GM23338 (cell line): ENCODE data around the gene PP2D1. TPM values are rescaled to one million over a fixed set of nuclear protein-coding genes. Genes with fewer than 3 reads are reported as not detected.

Source experiments
- ATAC-seq: fragments of 200-7000 bp; cut with Tn5 transposase; 3 replicates; pipeline ENCODE4 v1.9.1; 2020
- DNase-seq: peaks from one replicate; pipeline ENCODE4 v3.0.0-alpha.2; 2015; ENCODE audit warnings: low spot score
- H2AFZ ChIP-seq: fragments of 200-600 bp; sonication (generic); 2 replicates; pipeline ENCODE4 v1.8.0; 2016; ENCODE audit warnings: antibody characterized with exemption, mild to moderate bottlenecking, moderate library complexity
- H3F3A ChIP-seq: fragments of 200-600 bp; sonication (generic); replicated peaks from 2 replicates; pipeline ENCODE4 v1.8.0; 2017; ENCODE audit warnings: antibody characterized with exemption, mixed run types, low read depth
- H3K27ac ChIP-seq: fragments of 200-600 bp; sonication (generic); 2 replicates; pipeline ENCODE4 v1.6.1; 2016; ENCODE audit warnings: low read depth
- H3K27me3 ChIP-seq: fragments of 200-600 bp; sonication (generic); 2 replicates; pipeline ENCODE4 v1.8.0; 2016; ENCODE audit warnings: mild to moderate bottlenecking, mixed run types, moderate library complexity; ENCODE audit not compliant: insufficient read depth
- H3K36me3 ChIP-seq: fragments of 200-600 bp; sonication (generic); 2 replicates; pipeline ENCODE4 v1.8.0; 2016; ENCODE audit warnings: mild to moderate bottlenecking; ENCODE audit not compliant: insufficient read depth
- H3K4me1 ChIP-seq: fragments of 200-600 bp; sonication (generic); 2 replicates; pipeline ENCODE4 v1.8.0; 2016; ENCODE audit warnings: mild to moderate bottlenecking, moderate library complexity; ENCODE audit not compliant: insufficient read depth
- H3K4me2 ChIP-seq: fragments of 200-600 bp; sonication (generic); 2 replicates; pipeline ENCODE4 v1.7.1; 2017; ENCODE audit warnings: mixed run types
- H3K4me3 ChIP-seq: fragments of 200-600 bp; sonication (generic); 2 replicates; pipeline ENCODE4 v1.6.1; 2016; ENCODE audit warnings: mixed run types
- H3K79me2 ChIP-seq: fragments of 200-600 bp; sonication (generic); replicated peaks from 2 replicates; pipeline ENCODE4 v1.8.0; 2017; ENCODE audit warnings: mild to moderate bottlenecking; ENCODE audit not compliant: insufficient read depth
- H3K9me2 ChIP-seq: fragments of 200-600 bp; sonication (generic); 2 replicates; pipeline ENCODE4 v1.8.0; 2017; ENCODE audit not compliant: insufficient read depth
- H4K20me1 ChIP-seq: fragments of 200-600 bp; sonication (generic); replicated peaks from 2 replicates; pipeline ENCODE4 v1.8.0; 2017; ENCODE audit warnings: mild to moderate bottlenecking; ENCODE audit not compliant: insufficient read depth
- H3K27ac Mint-ChIP-seq: 2 replicates; pipeline ENCODE4 v1.8.0; 2020; ENCODE audit warnings: inconsistent platforms, mild to moderate bottlenecking, moderate library complexity, mixed read lengths
- H3K27me3 Mint-ChIP-seq: 3 replicates; pipeline ENCODE4 v1.8.0; 2022; ENCODE audit warnings: low read depth, mild to moderate bottlenecking, moderate library complexity, mixed read lengths, inconsistent platforms; ENCODE audit not compliant: insufficient read depth, poor library complexity
- H3K36me3 Mint-ChIP-seq: 3 replicates; pipeline ENCODE4 v1.8.0; 2021; ENCODE audit warnings: low read depth, mild to moderate bottlenecking, inconsistent platforms, moderate library complexity, mixed read lengths
- H3K4me1 Mint-ChIP-seq: 3 replicates; pipeline ENCODE4 v1.8.0; 2020; ENCODE audit warnings: mild to moderate bottlenecking, inconsistent platforms, mixed read lengths
- H3K4me3 Mint-ChIP-seq: 3 replicates; pipeline ENCODE4 v1.8.0; 2021; ENCODE audit warnings: moderate library complexity, mild to moderate bottlenecking, inconsistent platforms, mixed read lengths
- H3K9me3 Mint-ChIP-seq: 3 replicates; pipeline ENCODE4 v1.8.0; 2020; ENCODE audit warnings: moderate library complexity, mild to moderate bottlenecking, inconsistent platforms, mixed read lengths
- CREB1 ChIP-seq: fragments of 250-450 bp; sonication (Bioruptor Pico); IDR thresholded peaks from 2 replicates; pipeline ENCODE4 v1.5.0; 2020; ENCODE audit warnings: low read depth, mild to moderate bottlenecking, moderate library complexity
- EZH2 ChIP-seq: fragments of 200-600 bp; sonication (generic); IDR thresholded peaks from one replicate; pipeline ENCODE4 v1.8.0; 2017; ENCODE audit warnings: antibody characterized with exemption, mild to moderate bottlenecking, low read depth; ENCODE audit not compliant: unreplicated experiment
- EZH2phosphoT487 ChIP-seq: fragments of 200-600 bp; sonication (generic); IDR thresholded peaks from one replicate; pipeline ENCODE4 v1.8.1; 2018; ENCODE audit warnings: antibody characterized with exemption; ENCODE audit not compliant: unreplicated experiment
- JUNB ChIP-seq: IDR thresholded peaks from one replicate; pipeline ENCODE4 v1.6.1; 2016; ENCODE audit warnings: antibody characterized with exemption; ENCODE audit not compliant: unreplicated experiment
- NANOG ChIP-seq: IDR thresholded peaks from 2 replicates; pipeline ENCODE4 v1.6.1; 2016; ENCODE audit warnings: antibody characterized with exemption, borderline replicate concordance
- POLR2AphosphoS5 ChIP-seq: IDR thresholded peaks from 2 replicates; pipeline ENCODE4 v1.6.1; 2016; ENCODE audit warnings: antibody characterized with exemption, low read depth
- STAT1 ChIP-seq: IDR thresholded peaks from one replicate; pipeline ENCODE4 v1.6.1; 2016; ENCODE audit warnings: antibody characterized with exemption; ENCODE audit not compliant: unreplicated experiment
- ZNF114 ChIP-seq: fragments of 250-450 bp; sonication (Bioruptor Pico); IDR thresholded peaks from 2 replicates; pipeline ENCODE4 v1.5.0; 2020; ENCODE audit warnings: mild to moderate bottlenecking, moderate library complexity
- ZNF331 ChIP-seq: fragments of 250-450 bp; sonication (Bioruptor Pico); IDR thresholded peaks from 2 replicates; pipeline ENCODE4 v1.5.0; 2020; ENCODE audit warnings: low read depth, mild to moderate bottlenecking, moderate library complexity
- polyA plus RNA-seq: library from polyadenylated mRNA; unstranded; fragments of >200 nt; fragmentation: Nextera tagmentation; extraction: Ambion mirVana; gene quantifications from 2 replicates; pipeline ENCODE4 v1.2.1, GENCODE V29; 2016
- total RNA-seq: library from RNA; depleted of rRNA; stranded (reverse); fragments of >200 nt; shearing (Covaris generic); gene quantifications from 2 replicates; pipeline ENCODE4 v1.2.3, GENCODE V29; 2014
- TF ChIP-seq, protein P1 (sequence below), 2 experiments: fragments of 200-600 bp in 1 of 2; sonication (generic) in 1 of 2; conservative IDR thresholded peaks; 2 replicates each; pipeline versions ENCODE4 v1.5.1 to v1.6.1; 2016 to 2017; ENCODE audit warnings: antibody characterized with exemption in 2 of 2, low read depth in 2 of 2, mild to moderate bottlenecking in 2 of 2, moderate library complexity in 1 of 2
- TF ChIP-seq, protein P2 (sequence below): IDR thresholded peaks from one replicate; pipeline ENCODE4 v1.6.1; 2018; ENCODE audit warnings: antibody characterized with exemption; ENCODE audit not compliant: unreplicated experiment
- TF ChIP-seq, protein P3 (sequence below): fragments of 250-450 bp; sonication (Bioruptor Pico); IDR thresholded peaks from 2 replicates; pipeline ENCODE4 v1.5.0; 2020; ENCODE audit warnings: mild to moderate bottlenecking, moderate library complexity
- TF ChIP-seq, protein P4 (sequence below): IDR thresholded peaks from 2 replicates; pipeline ENCODE4 v1.6.1; 2016; ENCODE audit warnings: antibody characterized with exemption

The PP2D1 gene
- total and polyA plus RNA-seq, 2 experiments from 2014 or later, result 0.40 TPM; not detected in 1

DNA sequence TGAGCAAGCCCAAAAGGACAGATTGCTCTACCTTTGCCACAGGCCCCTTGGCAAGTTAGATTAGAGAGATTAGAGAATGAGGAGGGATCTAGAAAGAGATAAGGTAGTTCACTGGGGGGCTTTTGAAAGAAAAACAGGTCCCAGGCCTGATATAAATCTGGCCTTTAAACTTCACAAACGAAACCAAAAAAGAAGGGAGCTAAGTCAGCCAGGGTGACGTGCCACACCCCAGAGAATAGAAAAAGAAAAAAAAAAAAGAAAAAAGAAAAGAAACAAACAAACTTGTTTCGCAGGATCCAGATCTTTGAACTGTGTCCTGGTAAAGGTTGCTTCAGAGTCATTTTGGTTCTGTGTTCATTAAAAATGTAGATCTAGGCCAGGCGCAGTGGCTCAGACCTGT lies 31.8 kb upstream of the PP2D1 start:
- Histone ChIP-seq H2AFZ (no peak overlapping the region), H4K20me1 (no peaks in the 10 kb centered on the region; the same call in 1 of the 2 replicates), H3K27me3 (peaks cover 22% of the 10 kb centered on the region), H3K36me3 (no peaks in the 10 kb centered on the region), H3K79me2 (no peaks in the 10 kb centered on the region), H3K4me2 (no peak overlapping the region), H3K27ac (no peak overlapping the region), H3K4me1 (peaks cover 8% of the 10 kb centered on the region), H3K4me3 (no peak overlapping the region), H3K9me2 (no peaks in the 10 kb centered on the region), H3F3A (peaks cover 8% of the 10 kb centered on the region)
- no peak overlapping the region for H3K27ac Mint-ChIP-seq
- ATAC-seq (no peak), DNase-seq (no peak)
- H3K9me3 Mint-ChIP-seq, result no peaks in the 10 kb centered on the region; the same call in 2 of the 3 replicates
- H3K36me3 Mint-ChIP-seq, result no peaks in the 10 kb centered on the region; the same call in 2 of the 3 replicates
- H3K27me3 Mint-ChIP-seq, result peaks cover 17% of the 10 kb centered on the region
- TF ChIP-seq NANOG, result no peak
- TF ChIP-seq JUNB, result no peak
- TF ChIP-seq, protein P1, sequence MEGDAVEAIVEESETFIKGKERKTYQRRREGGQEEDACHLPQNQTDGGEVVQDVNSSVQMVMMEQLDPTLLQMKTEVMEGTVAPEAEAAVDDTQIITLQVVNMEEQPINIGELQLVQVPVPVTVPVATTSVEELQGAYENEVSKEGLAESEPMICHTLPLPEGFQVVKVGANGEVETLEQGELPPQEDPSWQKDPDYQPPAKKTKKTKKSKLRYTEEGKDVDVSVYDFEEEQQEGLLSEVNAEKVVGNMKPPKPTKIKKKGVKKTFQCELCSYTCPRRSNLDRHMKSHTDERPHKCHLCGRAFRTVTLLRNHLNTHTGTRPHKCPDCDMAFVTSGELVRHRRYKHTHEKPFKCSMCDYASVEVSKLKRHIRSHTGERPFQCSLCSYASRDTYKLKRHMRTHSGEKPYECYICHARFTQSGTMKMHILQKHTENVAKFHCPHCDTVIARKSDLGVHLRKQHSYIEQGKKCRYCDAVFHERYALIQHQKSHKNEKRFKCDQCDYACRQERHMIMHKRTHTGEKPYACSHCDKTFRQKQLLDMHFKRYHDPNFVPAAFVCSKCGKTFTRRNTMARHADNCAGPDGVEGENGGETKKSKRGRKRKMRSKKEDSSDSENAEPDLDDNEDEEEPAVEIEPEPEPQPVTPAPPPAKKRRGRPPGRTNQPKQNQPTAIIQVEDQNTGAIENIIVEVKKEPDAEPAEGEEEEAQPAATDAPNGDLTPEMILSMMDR (conservative IDR thresholded peaks at IDR 0.05; ENCODE audit: low read depth in 2 of 2), result no peak
- no peak for TF ChIP-seq STAT1
- TF ChIP-seq ZNF331 (CRISPR knock-in tag), result no peak
- TF ChIP-seq POLR2AphosphoS5, result no peak
- TF ChIP-seq EZH2phosphoT487, result no peak
- no peak for TF ChIP-seq EZH2
- TF ChIP-seq, protein P2, sequence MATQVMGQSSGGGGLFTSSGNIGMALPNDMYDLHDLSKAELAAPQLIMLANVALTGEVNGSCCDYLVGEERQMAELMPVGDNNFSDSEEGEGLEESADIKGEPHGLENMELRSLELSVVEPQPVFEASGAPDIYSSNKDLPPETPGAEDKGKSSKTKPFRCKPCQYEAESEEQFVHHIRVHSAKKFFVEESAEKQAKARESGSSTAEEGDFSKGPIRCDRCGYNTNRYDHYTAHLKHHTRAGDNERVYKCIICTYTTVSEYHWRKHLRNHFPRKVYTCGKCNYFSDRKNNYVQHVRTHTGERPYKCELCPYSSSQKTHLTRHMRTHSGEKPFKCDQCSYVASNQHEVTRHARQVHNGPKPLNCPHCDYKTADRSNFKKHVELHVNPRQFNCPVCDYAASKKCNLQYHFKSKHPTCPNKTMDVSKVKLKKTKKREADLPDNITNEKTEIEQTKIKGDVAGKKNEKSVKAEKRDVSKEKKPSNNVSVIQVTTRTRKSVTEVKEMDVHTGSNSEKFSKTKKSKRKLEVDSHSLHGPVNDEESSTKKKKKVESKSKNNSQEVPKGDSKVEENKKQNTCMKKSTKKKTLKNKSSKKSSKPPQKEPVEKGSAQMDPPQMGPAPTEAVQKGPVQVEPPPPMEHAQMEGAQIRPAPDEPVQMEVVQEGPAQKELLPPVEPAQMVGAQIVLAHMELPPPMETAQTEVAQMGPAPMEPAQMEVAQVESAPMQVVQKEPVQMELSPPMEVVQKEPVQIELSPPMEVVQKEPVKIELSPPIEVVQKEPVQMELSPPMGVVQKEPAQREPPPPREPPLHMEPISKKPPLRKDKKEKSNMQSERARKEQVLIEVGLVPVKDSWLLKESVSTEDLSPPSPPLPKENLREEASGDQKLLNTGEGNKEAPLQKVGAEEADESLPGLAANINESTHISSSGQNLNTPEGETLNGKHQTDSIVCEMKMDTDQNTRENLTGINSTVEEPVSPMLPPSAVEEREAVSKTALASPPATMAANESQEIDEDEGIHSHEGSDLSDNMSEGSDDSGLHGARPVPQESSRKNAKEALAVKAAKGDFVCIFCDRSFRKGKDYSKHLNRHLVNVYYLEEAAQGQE, result no peak
- TF ChIP-seq CREB1 (CRISPR knock-in tag), result no peak
- TF ChIP-seq, protein P3, sequence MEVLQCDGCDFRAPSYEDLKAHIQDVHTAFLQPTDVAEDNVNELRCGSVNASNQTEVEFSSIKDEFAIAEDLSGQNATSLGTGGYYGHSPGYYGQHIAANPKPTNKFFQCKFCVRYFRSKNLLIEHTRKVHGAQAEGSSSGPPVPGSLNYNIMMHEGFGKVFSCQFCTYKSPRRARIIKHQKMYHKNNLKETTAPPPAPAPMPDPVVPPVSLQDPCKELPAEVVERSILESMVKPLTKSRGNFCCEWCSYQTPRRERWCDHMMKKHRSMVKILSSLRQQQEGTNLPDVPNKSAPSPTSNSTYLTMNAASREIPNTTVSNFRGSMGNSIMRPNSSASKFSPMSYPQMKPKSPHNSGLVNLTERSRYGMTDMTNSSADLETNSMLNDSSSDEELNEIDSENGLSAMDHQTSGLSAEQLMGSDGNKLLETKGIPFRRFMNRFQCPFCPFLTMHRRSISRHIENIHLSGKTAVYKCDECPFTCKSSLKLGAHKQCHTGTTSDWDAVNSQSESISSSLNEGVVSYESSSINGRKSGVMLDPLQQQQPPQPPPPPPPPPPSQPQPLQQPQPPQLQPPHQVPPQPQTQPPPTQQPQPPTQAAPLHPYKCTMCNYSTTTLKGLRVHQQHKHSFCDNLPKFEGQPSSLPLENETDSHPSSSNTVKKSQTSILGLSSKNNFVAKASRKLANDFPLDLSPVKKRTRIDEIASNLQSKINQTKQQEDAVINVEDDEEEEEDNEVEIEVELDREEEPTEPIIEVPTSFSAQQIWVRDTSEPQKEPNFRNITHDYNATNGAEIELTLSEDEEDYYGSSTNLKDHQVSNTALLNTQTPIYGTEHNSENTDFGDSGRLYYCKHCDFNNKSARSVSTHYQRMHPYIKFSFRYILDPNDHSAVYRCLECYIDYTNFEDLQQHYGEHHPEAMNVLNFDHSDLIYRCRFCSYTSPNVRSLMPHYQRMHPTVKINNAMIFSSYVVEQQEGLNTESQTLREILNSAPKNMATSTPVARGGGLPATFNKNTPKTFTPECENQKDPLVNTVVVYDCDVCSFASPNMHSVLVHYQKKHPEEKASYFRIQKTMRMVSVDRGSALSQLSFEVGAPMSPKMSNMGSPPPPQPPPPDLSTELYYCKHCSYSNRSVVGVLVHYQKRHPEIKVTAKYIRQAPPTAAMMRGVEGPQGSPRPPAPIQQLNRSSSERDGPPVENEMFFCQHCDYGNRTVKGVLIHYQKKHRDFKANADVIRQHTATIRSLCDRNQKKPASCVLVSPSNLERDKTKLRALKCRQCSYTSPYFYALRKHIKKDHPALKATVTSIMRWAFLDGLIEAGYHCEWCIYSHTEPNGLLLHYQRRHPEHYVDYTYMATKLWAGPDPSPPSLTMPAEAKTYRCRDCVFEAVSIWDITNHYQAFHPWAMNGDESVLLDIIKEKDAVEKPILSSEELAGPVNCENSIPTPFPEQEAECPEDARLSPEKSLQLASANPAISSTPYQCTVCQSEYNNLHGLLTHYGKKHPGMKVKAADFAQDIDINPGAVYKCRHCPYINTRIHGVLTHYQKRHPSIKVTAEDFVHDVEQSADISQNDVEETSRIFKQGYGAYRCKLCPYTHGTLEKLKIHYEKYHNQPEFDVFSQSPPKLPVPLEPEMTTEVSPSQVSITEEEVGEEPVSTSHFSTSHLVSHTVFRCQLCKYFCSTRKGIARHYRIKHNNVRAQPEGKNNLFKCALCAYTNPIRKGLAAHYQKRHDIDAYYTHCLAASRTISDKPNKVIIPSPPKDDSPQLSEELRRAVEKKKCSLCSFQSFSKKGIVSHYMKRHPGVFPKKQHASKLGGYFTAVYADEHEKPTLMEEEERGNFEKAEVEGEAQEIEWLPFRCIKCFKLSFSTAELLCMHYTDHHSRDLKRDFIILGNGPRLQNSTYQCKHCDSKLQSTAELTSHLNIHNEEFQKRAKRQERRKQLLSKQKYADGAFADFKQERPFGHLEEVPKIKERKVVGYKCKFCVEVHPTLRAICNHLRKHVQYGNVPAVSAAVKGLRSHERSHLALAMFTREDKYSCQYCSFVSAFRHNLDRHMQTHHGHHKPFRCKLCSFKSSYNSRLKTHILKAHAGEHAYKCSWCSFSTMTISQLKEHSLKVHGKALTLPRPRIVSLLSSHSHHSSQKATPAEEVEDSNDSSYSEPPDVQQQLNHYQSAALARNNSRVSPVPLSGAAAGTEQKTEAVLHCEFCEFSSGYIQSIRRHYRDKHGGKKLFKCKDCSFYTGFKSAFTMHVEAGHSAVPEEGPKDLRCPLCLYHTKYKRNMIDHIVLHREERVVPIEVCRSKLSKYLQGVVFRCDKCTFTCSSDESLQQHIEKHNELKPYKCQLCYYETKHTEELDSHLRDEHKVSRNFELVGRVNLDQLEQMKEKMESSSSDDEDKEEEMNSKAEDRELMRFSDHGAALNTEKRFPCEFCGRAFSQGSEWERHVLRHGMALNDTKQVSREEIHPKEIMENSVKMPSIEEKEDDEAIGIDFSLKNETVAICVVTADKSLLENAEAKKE (CRISPR knock-in tag), result no peak
- TF ChIP-seq ZNF114 (CRISPR knock-in tag), result no peak
- TF ChIP-seq, protein P4, sequence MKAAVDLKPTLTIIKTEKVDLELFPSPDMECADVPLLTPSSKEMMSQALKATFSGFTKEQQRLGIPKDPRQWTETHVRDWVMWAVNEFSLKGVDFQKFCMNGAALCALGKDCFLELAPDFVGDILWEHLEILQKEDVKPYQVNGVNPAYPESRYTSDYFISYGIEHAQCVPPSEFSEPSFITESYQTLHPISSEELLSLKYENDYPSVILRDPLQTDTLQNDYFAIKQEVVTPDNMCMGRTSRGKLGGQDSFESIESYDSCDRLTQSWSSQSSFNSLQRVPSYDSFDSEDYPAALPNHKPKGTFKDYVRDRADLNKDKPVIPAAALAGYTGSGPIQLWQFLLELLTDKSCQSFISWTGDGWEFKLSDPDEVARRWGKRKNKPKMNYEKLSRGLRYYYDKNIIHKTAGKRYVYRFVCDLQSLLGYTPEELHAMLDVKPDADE, result no peak
- H3K4me1 Mint-ChIP-seq, result peaks cover 12% of the 10 kb centered on the region
- no peak overlapping the region for H3K4me3 Mint-ChIP-seq
